ENCODE measurements around the gene ISYNA1. TPM values are rescaled to one million over a fixed set of nuclear protein-coding genes. Genes with fewer than 3 reads are reported as not detected.

ISYNA1 gene
- total and polyA plus RNA-seq, 2 experiments from 2014 or later = 191 to 208 TPM

DNA sequence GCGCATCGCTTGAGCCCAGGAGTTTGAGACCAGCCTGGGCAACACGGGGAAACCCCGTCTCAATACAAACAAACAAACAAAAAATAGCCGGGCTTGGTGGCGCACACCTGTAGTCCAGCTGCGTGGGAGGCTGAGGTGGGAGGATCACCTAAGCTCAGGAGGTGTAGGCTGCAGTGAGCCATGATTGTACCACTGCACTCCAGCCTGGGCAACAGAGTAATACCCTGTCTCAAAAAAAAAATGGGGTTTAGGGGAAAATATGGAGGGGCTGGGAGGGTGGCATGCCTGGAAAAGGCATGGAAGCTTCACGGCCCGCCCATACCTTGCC, 1.9 kb upstream of the ISYNA1 start (continued):
- TF ChIP-seq, protein P1, sequence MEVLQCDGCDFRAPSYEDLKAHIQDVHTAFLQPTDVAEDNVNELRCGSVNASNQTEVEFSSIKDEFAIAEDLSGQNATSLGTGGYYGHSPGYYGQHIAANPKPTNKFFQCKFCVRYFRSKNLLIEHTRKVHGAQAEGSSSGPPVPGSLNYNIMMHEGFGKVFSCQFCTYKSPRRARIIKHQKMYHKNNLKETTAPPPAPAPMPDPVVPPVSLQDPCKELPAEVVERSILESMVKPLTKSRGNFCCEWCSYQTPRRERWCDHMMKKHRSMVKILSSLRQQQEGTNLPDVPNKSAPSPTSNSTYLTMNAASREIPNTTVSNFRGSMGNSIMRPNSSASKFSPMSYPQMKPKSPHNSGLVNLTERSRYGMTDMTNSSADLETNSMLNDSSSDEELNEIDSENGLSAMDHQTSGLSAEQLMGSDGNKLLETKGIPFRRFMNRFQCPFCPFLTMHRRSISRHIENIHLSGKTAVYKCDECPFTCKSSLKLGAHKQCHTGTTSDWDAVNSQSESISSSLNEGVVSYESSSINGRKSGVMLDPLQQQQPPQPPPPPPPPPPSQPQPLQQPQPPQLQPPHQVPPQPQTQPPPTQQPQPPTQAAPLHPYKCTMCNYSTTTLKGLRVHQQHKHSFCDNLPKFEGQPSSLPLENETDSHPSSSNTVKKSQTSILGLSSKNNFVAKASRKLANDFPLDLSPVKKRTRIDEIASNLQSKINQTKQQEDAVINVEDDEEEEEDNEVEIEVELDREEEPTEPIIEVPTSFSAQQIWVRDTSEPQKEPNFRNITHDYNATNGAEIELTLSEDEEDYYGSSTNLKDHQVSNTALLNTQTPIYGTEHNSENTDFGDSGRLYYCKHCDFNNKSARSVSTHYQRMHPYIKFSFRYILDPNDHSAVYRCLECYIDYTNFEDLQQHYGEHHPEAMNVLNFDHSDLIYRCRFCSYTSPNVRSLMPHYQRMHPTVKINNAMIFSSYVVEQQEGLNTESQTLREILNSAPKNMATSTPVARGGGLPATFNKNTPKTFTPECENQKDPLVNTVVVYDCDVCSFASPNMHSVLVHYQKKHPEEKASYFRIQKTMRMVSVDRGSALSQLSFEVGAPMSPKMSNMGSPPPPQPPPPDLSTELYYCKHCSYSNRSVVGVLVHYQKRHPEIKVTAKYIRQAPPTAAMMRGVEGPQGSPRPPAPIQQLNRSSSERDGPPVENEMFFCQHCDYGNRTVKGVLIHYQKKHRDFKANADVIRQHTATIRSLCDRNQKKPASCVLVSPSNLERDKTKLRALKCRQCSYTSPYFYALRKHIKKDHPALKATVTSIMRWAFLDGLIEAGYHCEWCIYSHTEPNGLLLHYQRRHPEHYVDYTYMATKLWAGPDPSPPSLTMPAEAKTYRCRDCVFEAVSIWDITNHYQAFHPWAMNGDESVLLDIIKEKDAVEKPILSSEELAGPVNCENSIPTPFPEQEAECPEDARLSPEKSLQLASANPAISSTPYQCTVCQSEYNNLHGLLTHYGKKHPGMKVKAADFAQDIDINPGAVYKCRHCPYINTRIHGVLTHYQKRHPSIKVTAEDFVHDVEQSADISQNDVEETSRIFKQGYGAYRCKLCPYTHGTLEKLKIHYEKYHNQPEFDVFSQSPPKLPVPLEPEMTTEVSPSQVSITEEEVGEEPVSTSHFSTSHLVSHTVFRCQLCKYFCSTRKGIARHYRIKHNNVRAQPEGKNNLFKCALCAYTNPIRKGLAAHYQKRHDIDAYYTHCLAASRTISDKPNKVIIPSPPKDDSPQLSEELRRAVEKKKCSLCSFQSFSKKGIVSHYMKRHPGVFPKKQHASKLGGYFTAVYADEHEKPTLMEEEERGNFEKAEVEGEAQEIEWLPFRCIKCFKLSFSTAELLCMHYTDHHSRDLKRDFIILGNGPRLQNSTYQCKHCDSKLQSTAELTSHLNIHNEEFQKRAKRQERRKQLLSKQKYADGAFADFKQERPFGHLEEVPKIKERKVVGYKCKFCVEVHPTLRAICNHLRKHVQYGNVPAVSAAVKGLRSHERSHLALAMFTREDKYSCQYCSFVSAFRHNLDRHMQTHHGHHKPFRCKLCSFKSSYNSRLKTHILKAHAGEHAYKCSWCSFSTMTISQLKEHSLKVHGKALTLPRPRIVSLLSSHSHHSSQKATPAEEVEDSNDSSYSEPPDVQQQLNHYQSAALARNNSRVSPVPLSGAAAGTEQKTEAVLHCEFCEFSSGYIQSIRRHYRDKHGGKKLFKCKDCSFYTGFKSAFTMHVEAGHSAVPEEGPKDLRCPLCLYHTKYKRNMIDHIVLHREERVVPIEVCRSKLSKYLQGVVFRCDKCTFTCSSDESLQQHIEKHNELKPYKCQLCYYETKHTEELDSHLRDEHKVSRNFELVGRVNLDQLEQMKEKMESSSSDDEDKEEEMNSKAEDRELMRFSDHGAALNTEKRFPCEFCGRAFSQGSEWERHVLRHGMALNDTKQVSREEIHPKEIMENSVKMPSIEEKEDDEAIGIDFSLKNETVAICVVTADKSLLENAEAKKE (CRISPR knock-in tag; IDR thresholded peaks at IDR 0.05) = no peak
- TF ChIP-seq EZH2phosphoT487 (IDR thresholded peaks at IDR 0.05; ENCODE audit: unreplicated experiment) (no peak), CREB1 (CRISPR knock-in tag; IDR thresholded peaks at IDR 0.05; ENCODE audit: low read depth) (no peak), STAT1 (IDR thresholded peaks at IDR 0.05; ENCODE audit: unreplicated experiment) (no peak), EZH2 (IDR thresholded peaks at IDR 0.05; ENCODE audit: low read depth, unreplicated experiment) (no peak), JUNB (IDR thresholded peaks at IDR 0.05; ENCODE audit: unreplicated experiment) (no peak), ZNF331 (CRISPR knock-in tag; IDR thresholded peaks at IDR 0.05; ENCODE audit: low read depth) (no peak), NANOG (IDR thresholded peaks at IDR 0.05; ENCODE audit: borderline replicate concordance) (no peak)
- TF ChIP-seq, protein P2, sequence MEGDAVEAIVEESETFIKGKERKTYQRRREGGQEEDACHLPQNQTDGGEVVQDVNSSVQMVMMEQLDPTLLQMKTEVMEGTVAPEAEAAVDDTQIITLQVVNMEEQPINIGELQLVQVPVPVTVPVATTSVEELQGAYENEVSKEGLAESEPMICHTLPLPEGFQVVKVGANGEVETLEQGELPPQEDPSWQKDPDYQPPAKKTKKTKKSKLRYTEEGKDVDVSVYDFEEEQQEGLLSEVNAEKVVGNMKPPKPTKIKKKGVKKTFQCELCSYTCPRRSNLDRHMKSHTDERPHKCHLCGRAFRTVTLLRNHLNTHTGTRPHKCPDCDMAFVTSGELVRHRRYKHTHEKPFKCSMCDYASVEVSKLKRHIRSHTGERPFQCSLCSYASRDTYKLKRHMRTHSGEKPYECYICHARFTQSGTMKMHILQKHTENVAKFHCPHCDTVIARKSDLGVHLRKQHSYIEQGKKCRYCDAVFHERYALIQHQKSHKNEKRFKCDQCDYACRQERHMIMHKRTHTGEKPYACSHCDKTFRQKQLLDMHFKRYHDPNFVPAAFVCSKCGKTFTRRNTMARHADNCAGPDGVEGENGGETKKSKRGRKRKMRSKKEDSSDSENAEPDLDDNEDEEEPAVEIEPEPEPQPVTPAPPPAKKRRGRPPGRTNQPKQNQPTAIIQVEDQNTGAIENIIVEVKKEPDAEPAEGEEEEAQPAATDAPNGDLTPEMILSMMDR (conservative IDR thresholded peaks at IDR 0.05; ENCODE audit: low read depth in 2 of 2) = no peak
- TF ChIP-seq, protein P3, sequence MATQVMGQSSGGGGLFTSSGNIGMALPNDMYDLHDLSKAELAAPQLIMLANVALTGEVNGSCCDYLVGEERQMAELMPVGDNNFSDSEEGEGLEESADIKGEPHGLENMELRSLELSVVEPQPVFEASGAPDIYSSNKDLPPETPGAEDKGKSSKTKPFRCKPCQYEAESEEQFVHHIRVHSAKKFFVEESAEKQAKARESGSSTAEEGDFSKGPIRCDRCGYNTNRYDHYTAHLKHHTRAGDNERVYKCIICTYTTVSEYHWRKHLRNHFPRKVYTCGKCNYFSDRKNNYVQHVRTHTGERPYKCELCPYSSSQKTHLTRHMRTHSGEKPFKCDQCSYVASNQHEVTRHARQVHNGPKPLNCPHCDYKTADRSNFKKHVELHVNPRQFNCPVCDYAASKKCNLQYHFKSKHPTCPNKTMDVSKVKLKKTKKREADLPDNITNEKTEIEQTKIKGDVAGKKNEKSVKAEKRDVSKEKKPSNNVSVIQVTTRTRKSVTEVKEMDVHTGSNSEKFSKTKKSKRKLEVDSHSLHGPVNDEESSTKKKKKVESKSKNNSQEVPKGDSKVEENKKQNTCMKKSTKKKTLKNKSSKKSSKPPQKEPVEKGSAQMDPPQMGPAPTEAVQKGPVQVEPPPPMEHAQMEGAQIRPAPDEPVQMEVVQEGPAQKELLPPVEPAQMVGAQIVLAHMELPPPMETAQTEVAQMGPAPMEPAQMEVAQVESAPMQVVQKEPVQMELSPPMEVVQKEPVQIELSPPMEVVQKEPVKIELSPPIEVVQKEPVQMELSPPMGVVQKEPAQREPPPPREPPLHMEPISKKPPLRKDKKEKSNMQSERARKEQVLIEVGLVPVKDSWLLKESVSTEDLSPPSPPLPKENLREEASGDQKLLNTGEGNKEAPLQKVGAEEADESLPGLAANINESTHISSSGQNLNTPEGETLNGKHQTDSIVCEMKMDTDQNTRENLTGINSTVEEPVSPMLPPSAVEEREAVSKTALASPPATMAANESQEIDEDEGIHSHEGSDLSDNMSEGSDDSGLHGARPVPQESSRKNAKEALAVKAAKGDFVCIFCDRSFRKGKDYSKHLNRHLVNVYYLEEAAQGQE (IDR thresholded peaks at IDR 0.05; ENCODE audit: unreplicated experiment) = no peak
